GM10266 (cell line): ENCODE results near the gene KCNT2.
"Not testable (repeated sequence)": the region's sequence is repeated elsewhere in the genome, so short reads cannot be mapped to it uniquely, and the experiment has no call there.

Source experiments
- DNase-seq: peaks from one replicate; pipeline ENCODE4 v3.0.0; 2012; ENCODE audit errors: extremely low spot score
- TF ChIP-seq, protein P1 (sequence below): IDR thresholded peaks from 2 replicates; pipeline ENCODE4 v1.5.1; 2012; ENCODE audit warnings: mild to moderate bottlenecking, low read depth; ENCODE audit not compliant: control insufficient read depth, insufficient read depth; ENCODE audit errors: missing control alignments

KCNT2 gene

DNA sequence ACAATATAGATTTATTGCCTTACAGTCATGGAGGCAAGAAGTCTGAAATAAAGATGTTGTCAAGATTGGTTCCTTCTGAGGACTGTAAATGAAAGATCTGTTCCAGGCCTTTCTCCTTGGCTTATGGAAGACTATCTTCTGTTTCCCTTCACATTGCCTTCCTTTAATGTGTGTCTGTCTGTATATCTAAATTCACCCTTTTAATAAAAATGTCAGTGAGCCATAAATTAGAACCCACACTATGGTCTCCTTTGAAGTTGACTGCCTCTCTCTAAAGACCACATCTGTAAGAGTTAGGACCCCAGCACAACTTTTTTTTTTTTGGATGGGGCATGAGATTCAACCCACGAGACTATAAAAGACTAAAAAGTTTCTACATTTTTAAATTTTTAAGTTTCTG is 305.8 kb downstream of the KCNT2 start:
- TF ChIP-seq, protein P1, sequence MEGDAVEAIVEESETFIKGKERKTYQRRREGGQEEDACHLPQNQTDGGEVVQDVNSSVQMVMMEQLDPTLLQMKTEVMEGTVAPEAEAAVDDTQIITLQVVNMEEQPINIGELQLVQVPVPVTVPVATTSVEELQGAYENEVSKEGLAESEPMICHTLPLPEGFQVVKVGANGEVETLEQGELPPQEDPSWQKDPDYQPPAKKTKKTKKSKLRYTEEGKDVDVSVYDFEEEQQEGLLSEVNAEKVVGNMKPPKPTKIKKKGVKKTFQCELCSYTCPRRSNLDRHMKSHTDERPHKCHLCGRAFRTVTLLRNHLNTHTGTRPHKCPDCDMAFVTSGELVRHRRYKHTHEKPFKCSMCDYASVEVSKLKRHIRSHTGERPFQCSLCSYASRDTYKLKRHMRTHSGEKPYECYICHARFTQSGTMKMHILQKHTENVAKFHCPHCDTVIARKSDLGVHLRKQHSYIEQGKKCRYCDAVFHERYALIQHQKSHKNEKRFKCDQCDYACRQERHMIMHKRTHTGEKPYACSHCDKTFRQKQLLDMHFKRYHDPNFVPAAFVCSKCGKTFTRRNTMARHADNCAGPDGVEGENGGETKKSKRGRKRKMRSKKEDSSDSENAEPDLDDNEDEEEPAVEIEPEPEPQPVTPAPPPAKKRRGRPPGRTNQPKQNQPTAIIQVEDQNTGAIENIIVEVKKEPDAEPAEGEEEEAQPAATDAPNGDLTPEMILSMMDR = no peak
- DNase-seq = no peak

DNA sequence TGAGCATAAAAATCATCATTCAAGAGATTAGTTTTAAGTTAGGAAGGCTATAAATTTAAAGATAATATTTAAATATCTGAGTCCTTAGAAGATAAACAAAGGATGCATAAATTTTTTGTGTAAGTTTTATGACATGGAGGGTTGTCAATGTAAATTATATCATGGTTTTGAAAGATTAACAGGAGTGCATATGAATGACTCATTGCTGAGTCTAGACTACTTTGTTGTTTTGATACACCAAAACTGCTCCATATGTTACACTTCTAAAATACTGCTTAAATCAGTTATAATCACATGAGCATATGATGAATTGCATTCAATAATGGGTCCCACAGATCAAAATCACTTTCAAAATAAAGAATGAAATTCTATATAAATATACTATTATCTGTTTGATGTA is 312.5 kb downstream of the KCNT2 start:
- TF ChIP-seq, protein P1 = no peak
- no peak for DNase-seq

DNA sequence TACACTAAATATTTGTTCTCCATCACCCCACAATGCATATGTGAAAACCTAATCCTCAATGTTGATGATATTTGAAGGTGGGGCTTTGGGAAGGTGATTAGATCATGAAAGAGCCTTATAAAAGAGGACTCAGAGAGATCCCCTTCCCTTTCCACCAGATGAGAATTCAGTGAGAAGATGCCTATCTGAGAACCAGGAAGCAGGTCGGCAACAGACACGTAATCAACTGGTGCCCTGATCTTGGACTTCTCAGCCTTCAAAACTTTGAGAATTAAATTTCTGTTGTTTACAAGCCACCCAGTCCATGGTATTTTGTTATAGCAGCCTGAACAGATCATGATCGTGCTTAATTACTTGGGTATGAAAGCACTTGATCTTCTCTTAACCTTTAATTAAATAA is 329.4 kb downstream of the KCNT2 start:
- TF ChIP-seq, protein P1 = no peak
- DNase-seq = no peak

DNA sequence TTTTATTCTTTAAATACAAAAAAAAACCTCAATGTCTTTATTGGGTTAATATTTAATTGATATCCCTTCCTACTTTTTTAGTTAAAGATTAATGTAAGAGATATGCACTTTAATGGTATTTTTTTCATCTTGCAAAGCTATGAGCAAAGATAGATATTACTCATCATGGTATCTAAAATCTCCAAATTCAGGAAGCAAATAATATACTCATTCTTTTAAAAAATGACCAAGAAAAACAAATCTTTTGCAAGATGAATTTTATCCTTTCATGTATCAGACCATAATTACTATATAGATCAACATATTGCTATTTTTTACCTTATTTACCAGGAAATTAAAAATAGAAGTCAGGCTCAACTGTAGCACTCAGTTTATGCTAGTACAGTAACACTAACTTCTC is 330.4 kb downstream of the KCNT2 start:
- TF ChIP-seq, protein P1 = no peak
- DNase-seq = no peak

DNA sequence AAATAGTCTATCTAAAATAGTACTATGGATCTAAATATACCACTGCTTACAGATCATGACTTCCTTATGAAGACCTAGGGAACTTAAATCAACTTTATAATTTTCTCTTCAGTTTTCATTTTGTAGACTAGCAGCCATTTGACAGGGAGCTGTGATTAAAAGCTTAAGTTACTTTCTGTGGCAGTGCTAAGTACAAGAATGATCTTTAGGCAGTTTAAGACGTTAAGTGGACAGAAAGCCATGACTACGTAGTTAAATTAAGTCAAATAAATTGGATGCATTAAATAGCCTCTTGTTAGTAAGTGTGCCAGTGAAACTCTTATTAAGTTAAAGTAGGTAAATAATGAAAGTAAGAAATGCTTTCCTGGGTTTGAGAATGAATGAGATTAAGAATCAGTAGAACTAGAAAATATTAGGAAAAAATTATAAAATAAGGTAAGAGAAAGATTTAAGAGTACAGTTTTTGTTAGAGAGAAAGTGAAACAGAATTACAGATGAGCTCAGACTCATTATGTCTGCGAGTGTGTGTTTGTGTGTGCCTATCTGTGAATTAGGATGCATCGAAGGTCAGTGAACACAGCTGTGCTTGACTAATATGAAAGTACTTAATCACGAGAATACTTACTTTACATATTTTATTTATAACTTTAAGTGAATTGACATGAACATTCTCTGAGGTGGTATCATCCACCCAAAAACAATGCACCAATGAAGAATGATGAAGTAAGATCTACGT is 336.9 kb downstream of the KCNT2 start:
- TF ChIP-seq, protein P1 = no peak
- no peak for DNase-seq

DNA sequence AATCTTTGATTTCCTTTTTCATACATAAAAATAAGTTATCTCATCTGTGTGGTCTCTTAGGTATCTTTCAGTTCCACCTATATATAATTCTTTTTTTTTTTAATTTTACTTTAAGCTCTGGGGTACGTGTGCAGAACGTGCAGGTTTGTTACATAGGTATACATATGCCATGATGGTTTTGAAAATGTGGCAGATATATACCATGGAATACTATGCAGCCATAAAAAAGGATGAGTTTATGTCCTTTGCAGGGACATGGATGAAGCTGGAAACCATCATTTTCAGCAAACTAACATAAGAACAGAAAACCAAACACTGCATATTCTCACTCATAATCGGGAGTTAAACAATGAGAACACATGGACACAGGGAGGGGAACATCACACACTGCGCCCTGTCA is 345.2 kb downstream of the KCNT2 start:
- not testable (repeated sequence) for DNase-seq

DNA sequence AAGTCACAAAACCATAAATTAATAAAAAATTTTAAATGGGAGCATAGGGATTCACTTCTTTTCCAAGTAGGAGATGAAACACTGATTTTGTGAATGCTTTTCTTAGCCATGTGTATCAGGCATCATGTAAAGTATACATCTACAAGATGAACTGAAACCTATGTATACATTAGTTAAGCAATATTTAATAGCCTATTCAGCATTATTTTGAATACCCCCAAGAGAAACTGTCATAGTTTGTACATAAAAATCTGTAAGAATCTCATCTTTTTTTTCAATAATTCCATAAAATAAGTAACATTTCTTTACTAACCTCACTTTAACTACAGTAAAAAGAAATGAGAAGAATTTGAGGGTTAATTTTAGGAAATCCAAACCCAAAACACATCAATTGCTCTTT is 348.0 kb downstream of the KCNT2 start:
- no peak for DNase-seq
- TF ChIP-seq, protein P1 = no peak

DNA sequence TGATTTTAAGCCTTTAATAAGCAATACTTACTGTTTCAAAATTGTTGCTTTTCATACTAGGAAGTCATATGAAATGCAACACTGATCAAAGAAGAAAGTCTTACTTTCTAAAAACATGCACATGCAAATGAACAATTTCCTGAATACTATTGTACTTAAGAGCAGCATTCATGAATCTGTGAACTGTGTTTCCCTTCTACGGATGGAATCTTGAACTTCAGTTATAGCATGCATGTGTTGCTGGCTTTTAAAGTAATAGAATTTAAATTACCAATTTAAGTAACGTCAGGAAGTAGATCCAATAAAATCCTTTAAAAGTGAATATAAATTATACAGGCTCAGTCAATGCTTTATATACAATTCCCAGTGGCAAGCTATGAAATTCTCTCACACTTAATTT is 348.9 kb downstream of the KCNT2 start:
- DNase-seq = no peak
- TF ChIP-seq, protein P1 = no peak
